Measurements from ENCODE around the gene METTL6.

DNA sequence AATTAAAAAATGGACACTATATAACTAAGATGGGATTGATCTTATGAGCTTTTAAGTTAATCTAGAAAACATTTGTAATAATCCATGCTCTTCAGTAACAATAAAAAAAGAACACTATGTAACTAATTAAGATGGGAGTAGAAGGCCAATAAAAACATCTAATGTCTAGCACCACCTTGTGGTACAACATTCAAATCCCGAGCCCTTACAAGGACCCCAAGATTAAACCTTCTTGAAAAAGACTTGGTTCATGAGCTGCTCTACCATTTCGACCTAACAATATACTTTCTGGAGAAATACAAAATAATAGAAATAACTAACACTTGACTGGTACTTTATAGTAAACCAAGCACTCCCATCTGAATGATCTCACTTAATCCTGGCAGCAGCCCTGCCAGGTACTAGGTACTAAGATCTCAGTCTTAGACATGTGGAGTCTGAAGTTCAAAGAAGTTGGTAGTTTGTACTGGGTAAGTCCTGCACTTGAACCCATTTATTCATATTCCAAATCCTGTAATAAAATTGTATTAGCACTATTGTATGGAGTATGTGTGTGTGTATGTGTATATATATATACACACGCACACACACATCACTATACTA lies 21.8 kb downstream of the METTL6 start:
- TF ChIP-seq, protein P1, sequence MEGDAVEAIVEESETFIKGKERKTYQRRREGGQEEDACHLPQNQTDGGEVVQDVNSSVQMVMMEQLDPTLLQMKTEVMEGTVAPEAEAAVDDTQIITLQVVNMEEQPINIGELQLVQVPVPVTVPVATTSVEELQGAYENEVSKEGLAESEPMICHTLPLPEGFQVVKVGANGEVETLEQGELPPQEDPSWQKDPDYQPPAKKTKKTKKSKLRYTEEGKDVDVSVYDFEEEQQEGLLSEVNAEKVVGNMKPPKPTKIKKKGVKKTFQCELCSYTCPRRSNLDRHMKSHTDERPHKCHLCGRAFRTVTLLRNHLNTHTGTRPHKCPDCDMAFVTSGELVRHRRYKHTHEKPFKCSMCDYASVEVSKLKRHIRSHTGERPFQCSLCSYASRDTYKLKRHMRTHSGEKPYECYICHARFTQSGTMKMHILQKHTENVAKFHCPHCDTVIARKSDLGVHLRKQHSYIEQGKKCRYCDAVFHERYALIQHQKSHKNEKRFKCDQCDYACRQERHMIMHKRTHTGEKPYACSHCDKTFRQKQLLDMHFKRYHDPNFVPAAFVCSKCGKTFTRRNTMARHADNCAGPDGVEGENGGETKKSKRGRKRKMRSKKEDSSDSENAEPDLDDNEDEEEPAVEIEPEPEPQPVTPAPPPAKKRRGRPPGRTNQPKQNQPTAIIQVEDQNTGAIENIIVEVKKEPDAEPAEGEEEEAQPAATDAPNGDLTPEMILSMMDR (IDR thresholded peaks at IDR 0.05), result peak; percentile 47 to 61 (median 48)
- TF ChIP-seq POLR2AphosphoS5 (IDR thresholded peaks at IDR 0.05; ENCODE audit: insufficient read depth in 1 of 2, low read depth in 1 of 2), result no peak
- no peak for TF ChIP-seq POLR2A (IDR thresholded peaks at IDR 0.05)
